OCI-LY7 (cell line): Measurements from ENCODE around the gene CFAP100. TPM values are rescaled to one million over a fixed set of nuclear protein-coding genes. Genes with fewer than 3 reads are reported as not detected.

ENCODE experiments used
- BruUV-seq: library from RNA; stranded (reverse); fragments of 400-500 nt; replicated peaks from 2 replicates; lab custom pipeline; 2021; lab: Mats Ljungman, UMichigan
- CTCF ChIA-PET: fragments of 300-600 bp; sonication (Branson Sonifier 250); formaldehyde crosslinking; loops from one replicate; lab custom pipeline; 2022; ENCODE audit warnings: antibody characterized with exemption; ENCODE audit not compliant: unreplicated experiment; lab: Charles Lee
- POLR2A ChIA-PET: fragments of 300-600 bp; sonication (Branson Sonifier 250); formaldehyde crosslinking; loops from one replicate; lab custom pipeline; 2022; ENCODE audit warnings: antibody characterized with exemption; lab: Charles Lee
- DNase-seq: peaks from one replicate; pipeline ENCODE4 v3.0.0-alpha.2; 2015; ENCODE audit warnings: low spot score
- H2AFZ ChIP-seq: fragments of 200-600 bp; sonication (generic), shearing (Covaris generic); 2 replicates; pipeline ENCODE4 v1.6.1; 2014; ENCODE audit warnings: mild to moderate bottlenecking, antibody characterized with exemption, low read length, moderate library complexity
- H3K27ac ChIP-seq: fragments of 200-600 bp; sonication (generic); 2 replicates; pipeline ENCODE4 v1.5.1; 2014; ENCODE audit warnings: mixed run types, low read depth, mild to moderate bottlenecking, moderate library complexity, low read length, inconsistent platforms; ENCODE audit not compliant: poor library complexity, severe bottlenecking
- H3K36me3 ChIP-seq: fragments of 200-600 bp; sonication (generic); 2 replicates; pipeline ENCODE4 v1.6.1; 2014; ENCODE audit warnings: mild to moderate bottlenecking, antibody characterized with exemption, low read length, moderate library complexity, mixed read lengths; ENCODE audit not compliant: insufficient read depth
- H3K4me1 ChIP-seq: fragments of 200-600 bp; sonication (generic); 2 replicates; pipeline ENCODE4 v1.5.1; 2014; ENCODE audit warnings: mild to moderate bottlenecking, low read length; ENCODE audit not compliant: insufficient read depth, poor library complexity, severe bottlenecking
- H3K4me2 ChIP-seq: fragments of 200-600 bp; sonication (generic); 2 replicates; pipeline ENCODE4 v1.6.1; 2014; ENCODE audit warnings: mild to moderate bottlenecking, low read length
- H3K4me3 ChIP-seq: fragments of 200-600 bp; sonication (generic); 2 replicates; pipeline ENCODE4 v1.5.1; 2014; ENCODE audit warnings: mild to moderate bottlenecking, low read depth, low read length; ENCODE audit not compliant: poor library complexity, severe bottlenecking
- H3K79me2 ChIP-seq: fragments of 200-600 bp; sonication (generic); 2 replicates; pipeline ENCODE4 v1.6.1; 2016; ENCODE audit warnings: low read depth, mild to moderate bottlenecking, low read length, moderate library complexity, mixed read lengths; ENCODE audit not compliant: insufficient read depth
- H3K9me2 ChIP-seq: fragments of 200-600 bp; sonication (generic); 2 replicates; pipeline ENCODE4 v1.6.1; 2016; ENCODE audit warnings: mild to moderate bottlenecking, low read length, mixed read lengths; ENCODE audit not compliant: insufficient read depth
- H3K9me3 ChIP-seq: fragments of 200-600 bp; sonication (generic); 2 replicates; pipeline ENCODE4 v1.6.1; 2014; ENCODE audit warnings: mild to moderate bottlenecking, mixed run types, low read length, mixed read lengths
- H4K20me1 ChIP-seq: fragments of 200-600 bp; sonication (generic); 2 replicates; pipeline ENCODE4 v1.6.1; 2014; ENCODE audit warnings: mild to moderate bottlenecking, antibody characterized with exemption, low read length, moderate library complexity, mixed read lengths; ENCODE audit not compliant: insufficient read depth
- EZH2phosphoT487 ChIP-seq: fragments of 200-600 bp; sonication (generic); IDR thresholded peaks from 2 replicates; pipeline ENCODE4 v1.6.1; 2018; ENCODE audit warnings: low read depth, borderline replicate concordance, mild to moderate bottlenecking, mixed run types, antibody characterized with exemption, low read length, moderate library complexity, mixed read lengths
- intact Hi-C: fragments of 100-400 bp; cut with micrococcal nuclease; formaldehyde crosslinking; loops from one replicate; pipeline ENCODE4 v1.10.0; 2022; ENCODE audit not compliant: unreplicated experiment
- total RNA-seq, 2 experiments: library from RNA; depleted of rRNA in 1 of 2; stranded (reverse); fragments of >200 nt in 1 of 2; shearing (Covaris generic) in 1 of 2; gene quantifications; 2 replicates each; pipeline ENCODE4 v1.2.3, GENCODE V29; 2014 to 2022
- TF ChIP-seq, protein P1 (sequence below): fragments of 200-600 bp; sonication (generic); conservative IDR thresholded peaks from 2 replicates; pipeline ENCODE4 v1.5.1; 2014; ENCODE audit warnings: mild to moderate bottlenecking, antibody characterized with exemption, low read length, moderate library complexity, mixed read lengths

CFAP100 gene
- total RNA-seq, 2 experiments from 2014 or later, result not detected

DNA sequence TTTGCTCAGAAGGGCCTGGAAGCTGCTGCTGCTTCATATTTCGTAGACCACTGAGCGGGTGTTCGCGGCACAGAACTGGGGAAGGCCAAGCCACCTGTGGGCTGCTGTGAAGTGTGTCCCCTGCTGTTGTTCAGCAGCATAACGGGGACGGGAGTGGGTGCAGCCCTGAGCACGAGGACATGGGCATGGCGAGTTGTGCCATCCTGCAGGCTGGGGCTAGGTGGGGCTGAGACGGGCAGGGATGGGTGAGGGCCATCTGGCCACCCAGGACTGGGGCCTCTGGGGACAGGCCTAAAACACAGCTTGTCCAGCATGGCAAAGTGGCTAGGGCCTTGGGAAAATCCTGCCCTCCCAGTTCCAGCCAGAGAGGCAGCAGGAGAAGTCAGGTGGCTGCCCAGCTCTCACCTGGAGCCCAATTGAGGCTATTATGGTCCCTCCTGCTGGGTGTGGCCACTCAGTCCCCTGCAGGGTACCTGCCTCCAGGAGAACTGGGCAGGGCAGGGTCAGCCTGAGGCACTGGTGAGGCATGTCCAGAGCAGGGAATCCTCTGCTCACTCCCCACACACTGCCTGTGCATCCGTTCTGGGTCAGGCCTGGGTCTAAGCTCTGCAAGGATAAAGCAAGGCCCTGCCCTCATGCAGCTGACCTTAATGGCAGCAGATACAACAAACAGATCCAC lies 29.5 kb downstream of the CFAP100 start:
- CTCF ChIA-PET, result no interaction called here
- Histone ChIP-seq H3K4me3 (no peak overlapping the region), H4K20me1 (no peaks in the 10 kb centered on the region), H3K9me2 (no peaks in the 10 kb centered on the region), H3K4me1 (no peaks in the 10 kb centered on the region), H3K4me2 (no peak overlapping the region), H3K9me3 (0 out of 2 replicates have a peak, but pooled peaks cover 7% of the 10 kb centered on the region), H2AFZ (no peak overlapping the region), H3K36me3 (no peaks in the 10 kb centered on the region), H3K79me2 (no peaks in the 10 kb centered on the region), H3K27ac (no peak overlapping the region)
- POLR2A ChIA-PET, result no interaction called here
- TF ChIP-seq, protein P1, sequence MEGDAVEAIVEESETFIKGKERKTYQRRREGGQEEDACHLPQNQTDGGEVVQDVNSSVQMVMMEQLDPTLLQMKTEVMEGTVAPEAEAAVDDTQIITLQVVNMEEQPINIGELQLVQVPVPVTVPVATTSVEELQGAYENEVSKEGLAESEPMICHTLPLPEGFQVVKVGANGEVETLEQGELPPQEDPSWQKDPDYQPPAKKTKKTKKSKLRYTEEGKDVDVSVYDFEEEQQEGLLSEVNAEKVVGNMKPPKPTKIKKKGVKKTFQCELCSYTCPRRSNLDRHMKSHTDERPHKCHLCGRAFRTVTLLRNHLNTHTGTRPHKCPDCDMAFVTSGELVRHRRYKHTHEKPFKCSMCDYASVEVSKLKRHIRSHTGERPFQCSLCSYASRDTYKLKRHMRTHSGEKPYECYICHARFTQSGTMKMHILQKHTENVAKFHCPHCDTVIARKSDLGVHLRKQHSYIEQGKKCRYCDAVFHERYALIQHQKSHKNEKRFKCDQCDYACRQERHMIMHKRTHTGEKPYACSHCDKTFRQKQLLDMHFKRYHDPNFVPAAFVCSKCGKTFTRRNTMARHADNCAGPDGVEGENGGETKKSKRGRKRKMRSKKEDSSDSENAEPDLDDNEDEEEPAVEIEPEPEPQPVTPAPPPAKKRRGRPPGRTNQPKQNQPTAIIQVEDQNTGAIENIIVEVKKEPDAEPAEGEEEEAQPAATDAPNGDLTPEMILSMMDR, result no peak
- TF ChIP-seq EZH2phosphoT487, result no peak
- BruUV-seq, result no TSS peak
- no peak for DNase-seq
- intact Hi-C loops, result no loop called here

DNA sequence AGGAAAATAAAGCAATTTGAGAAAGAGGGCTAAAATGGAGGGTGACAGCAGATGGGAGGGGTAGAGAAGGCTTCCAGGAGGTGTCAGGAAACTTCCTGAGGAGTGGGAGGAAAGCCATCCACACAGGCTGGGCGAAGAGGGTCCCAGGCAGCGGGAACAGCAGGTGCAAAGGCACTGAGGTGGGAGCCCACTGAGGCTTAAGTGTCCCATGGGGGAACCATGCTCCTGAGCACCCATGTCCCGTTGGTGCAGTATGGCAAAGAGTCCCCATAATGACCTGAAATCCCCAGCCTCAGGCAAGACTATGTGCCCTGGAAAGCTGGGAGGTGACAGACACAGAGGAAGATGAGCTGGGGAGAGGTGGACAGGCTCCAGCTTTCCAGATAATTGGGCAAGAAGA lies 30.0 kb downstream of the CFAP100 start:
- H3K36me3 ChIP-seq, result no peaks in the 10 kb centered on the region
- no TSS peak for BruUV-seq
- no peaks in the 10 kb centered on the region for H3K9me2 ChIP-seq
- H2AFZ ChIP-seq, result no peak overlapping the region
- H4K20me1 ChIP-seq, result no peaks in the 10 kb centered on the region
- DNase-seq, result no peak
- H3K4me3 ChIP-seq, result no peak overlapping the region
- H3K27ac ChIP-seq, result no peak overlapping the region
- intact Hi-C loops, result no loop called here
- TF ChIP-seq, protein P1, result no peak
- no peak for TF ChIP-seq EZH2phosphoT487
- ChIA-PET POLR2A (no interaction called here), CTCF (interaction anchor here (0.6 kb wide), 1 partner anchor 291 kb away, joined by 3 read pairs; no protein-coding TSS in a partner anchor)
- H3K79me2 ChIP-seq, result no peaks in the 10 kb centered on the region
- no peak overlapping the region for H3K4me2 ChIP-seq
- 0 out of 2 replicates have a peak, but pooled peaks cover 7% of the 10 kb centered on the region for H3K9me3 ChIP-seq
- no peaks in the 10 kb centered on the region for H3K4me1 ChIP-seq

DNA sequence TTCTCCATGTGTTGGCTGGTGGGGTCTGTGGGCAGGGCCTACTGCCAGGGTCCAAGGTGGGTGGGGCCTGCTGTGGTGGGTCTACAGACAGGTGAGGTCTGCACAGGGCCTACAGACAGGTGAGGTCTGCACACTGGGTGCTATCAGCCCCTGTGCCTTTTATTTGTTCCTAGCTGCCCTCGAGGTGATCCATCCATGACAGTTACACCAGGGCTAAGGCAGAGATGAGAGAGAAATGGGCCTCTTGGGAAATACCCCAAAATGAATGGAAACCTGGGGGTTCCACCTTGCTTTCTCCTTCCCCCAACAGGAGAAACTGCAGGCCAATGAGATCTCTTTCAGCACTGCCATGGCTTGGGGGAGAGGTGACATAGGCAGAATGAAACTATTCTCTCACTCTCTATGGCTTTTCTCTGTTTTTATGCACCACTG lies 36.4 kb downstream of the CFAP100 start:
- H3K4me3 ChIP-seq, result no peak overlapping the region
- H3K4me1 ChIP-seq, result no peaks in the 10 kb centered on the region
- H4K20me1 ChIP-seq, result no peaks in the 10 kb centered on the region
- no peaks in the 10 kb centered on the region for H3K36me3 ChIP-seq
- no peak overlapping the region for H2AFZ ChIP-seq
- H3K4me2 ChIP-seq, result no peak overlapping the region
- H3K9me3 ChIP-seq, result 0 out of 2 replicates have a peak, but pooled peaks cover under 1% of the 10 kb centered on the region
- H3K27ac ChIP-seq, result no peak overlapping the region
- no TSS peak for BruUV-seq
- H3K79me2 ChIP-seq, result no peaks in the 10 kb centered on the region
- no peaks in the 10 kb centered on the region for H3K9me2 ChIP-seq
- no peak for DNase-seq
- intact Hi-C loops, result no loop called here
- POLR2A ChIA-PET, result no interaction called here
- TF ChIP-seq EZH2phosphoT487, result no peak
- TF ChIP-seq, protein P1, result no peak
- CTCF ChIA-PET, result no interaction called here
